SU-DHL-6 (cell line): ENCODE data around the gene KIF16B.

Experiments used
- H2AFZ ChIP-seq: fragments of 200-600 bp; sonication (generic); 2 replicates; pipeline ENCODE4 v1.6.1; 2014; ENCODE audit warnings: low read depth, mild to moderate bottlenecking, moderate library complexity, mixed read lengths, antibody characterized with exemption, low read length; ENCODE audit not compliant: severe bottlenecking
- H3F3A ChIP-seq: fragments of 200-600 bp; shearing (Covaris generic); 2 replicates; pipeline ENCODE4 v1.6.0; 2016; ENCODE audit warnings: antibody characterized with exemption, mild to moderate bottlenecking; ENCODE audit not compliant: insufficient read depth
- H3K27ac ChIP-seq: fragments of 200-600 bp; sonication (generic); 2 replicates; pipeline ENCODE4 v1.5.1; 2016; ENCODE audit warnings: low read depth, mild to moderate bottlenecking, low read length, moderate library complexity, mixed read lengths
- H3K27me3 ChIP-seq: fragments of 200-600 bp; sonication (generic), shearing (Covaris generic); 2 replicates; pipeline ENCODE4 v1.6.0; 2014; ENCODE audit warnings: mild to moderate bottlenecking, low read length
- H3K36me3 ChIP-seq: fragments of 200-600 bp; sonication (generic); 2 replicates; pipeline ENCODE4 v1.6.1; 2014; ENCODE audit warnings: mild to moderate bottlenecking, low read length, mixed read lengths
- H3K4me2 ChIP-seq: fragments of 300-600, 200-600 bp; shearing (Covaris generic), sonication (generic); 2 replicates; pipeline ENCODE4 v1.6.0; 2014; ENCODE audit warnings: low read length, low read depth, mild to moderate bottlenecking; ENCODE audit not compliant: poor library complexity, severe bottlenecking
- H3K4me3 ChIP-seq: fragments of 200-600 bp; sonication (generic); 2 replicates; pipeline ENCODE4 v1.5.1; 2014; ENCODE audit warnings: antibody characterized with exemption, low read length, mild to moderate bottlenecking, mixed read lengths; ENCODE audit not compliant: insufficient read depth, poor library complexity, severe bottlenecking
- H3K79me2 ChIP-seq: fragments of 200-600 bp; sonication (generic); 2 replicates; pipeline ENCODE4 v1.6.1; 2014; ENCODE audit warnings: mild to moderate bottlenecking, low read length, moderate library complexity; ENCODE audit not compliant: insufficient read depth
- H3K9ac ChIP-seq: fragments of 200-600 bp; sonication (generic); 2 replicates; pipeline ENCODE4 v1.7.0; 2014; ENCODE audit warnings: mild to moderate bottlenecking, low read length
- H3K9me2 ChIP-seq: fragments of 200-600 bp; sonication (generic); replicated peaks from 2 replicates; pipeline ENCODE4 v1.6.1; 2014; ENCODE audit warnings: low read length; ENCODE audit not compliant: insufficient read depth
- H3K9me3 ChIP-seq: fragments of 200-600 bp; sonication (generic); 2 replicates; pipeline ENCODE4 v1.6.1; 2014; ENCODE audit warnings: low read length, mixed read lengths; ENCODE audit not compliant: insufficient read depth
- H4K20me1 ChIP-seq: fragments of 200-600 bp; sonication (generic); 2 replicates; pipeline ENCODE4 v1.6.1; 2014; ENCODE audit warnings: low read depth, mild to moderate bottlenecking, antibody characterized with exemption, low read length, moderate library complexity, mixed read lengths
- EZH2phosphoT487 ChIP-seq: fragments of 200-600 bp; sonication (generic), shearing (Covaris generic); conservative IDR thresholded peaks from 2 replicates; pipeline ENCODE4 v1.6.1; 2018; ENCODE audit warnings: mild to moderate bottlenecking, antibody characterized with exemption, low read length, moderate library complexity, mixed read lengths
- TF ChIP-seq, protein P1 (sequence below): fragments of 200-600 bp; sonication (generic); IDR thresholded peaks from one replicate; pipeline ENCODE4 v1.5.1; 2017; ENCODE audit warnings: antibody characterized with exemption, mild to moderate bottlenecking, low read length, moderate library complexity; ENCODE audit not compliant: insufficient read depth, poor library complexity, severe bottlenecking

The KIF16B gene

GRCh38 chr20:16404171-16404570, 169.1 kb downstream of the KIF16B start:
- Histone ChIP-seq H3K36me3 (peaks cover 6% of the 10 kb centered on the region; the same call in 1 of the 2 replicates), H3F3A (no peaks in the 10 kb centered on the region), H4K20me1 (no peaks in the 10 kb centered on the region), H3K9ac (no peak overlapping the region), H3K4me3 (no peak overlapping the region), H3K9me2 (no peaks in the 10 kb centered on the region), H3K9me3 (no peaks in the 10 kb centered on the region), H2AFZ (no peak overlapping the region), H3K27me3 (no peaks in the 10 kb centered on the region), H3K79me2 (no peaks in the 10 kb centered on the region), H3K27ac (no peak overlapping the region), H3K4me2 (no peak overlapping the region)
- TF ChIP-seq, protein P1, sequence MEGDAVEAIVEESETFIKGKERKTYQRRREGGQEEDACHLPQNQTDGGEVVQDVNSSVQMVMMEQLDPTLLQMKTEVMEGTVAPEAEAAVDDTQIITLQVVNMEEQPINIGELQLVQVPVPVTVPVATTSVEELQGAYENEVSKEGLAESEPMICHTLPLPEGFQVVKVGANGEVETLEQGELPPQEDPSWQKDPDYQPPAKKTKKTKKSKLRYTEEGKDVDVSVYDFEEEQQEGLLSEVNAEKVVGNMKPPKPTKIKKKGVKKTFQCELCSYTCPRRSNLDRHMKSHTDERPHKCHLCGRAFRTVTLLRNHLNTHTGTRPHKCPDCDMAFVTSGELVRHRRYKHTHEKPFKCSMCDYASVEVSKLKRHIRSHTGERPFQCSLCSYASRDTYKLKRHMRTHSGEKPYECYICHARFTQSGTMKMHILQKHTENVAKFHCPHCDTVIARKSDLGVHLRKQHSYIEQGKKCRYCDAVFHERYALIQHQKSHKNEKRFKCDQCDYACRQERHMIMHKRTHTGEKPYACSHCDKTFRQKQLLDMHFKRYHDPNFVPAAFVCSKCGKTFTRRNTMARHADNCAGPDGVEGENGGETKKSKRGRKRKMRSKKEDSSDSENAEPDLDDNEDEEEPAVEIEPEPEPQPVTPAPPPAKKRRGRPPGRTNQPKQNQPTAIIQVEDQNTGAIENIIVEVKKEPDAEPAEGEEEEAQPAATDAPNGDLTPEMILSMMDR: no peak
- TF ChIP-seq EZH2phosphoT487: no peak

- Histone ChIP-seq H3K4me2 (no peak overlapping the region), H3K9me2 (no peaks in the 10 kb centered on the region), H3K27ac (no peak overlapping the region), H4K20me1 (no peaks in the 10 kb centered on the region), H2AFZ (no peak overlapping the region), H3K4me3 (no peak overlapping the region), H3K9me3 (no peaks in the 10 kb centered on the region), H3K79me2 (no peaks in the 10 kb centered on the region), H3K27me3 (no peaks in the 10 kb centered on the region), H3K36me3 (peaks cover 6% of the 10 kb centered on the region; the same call in 1 of the 2 replicates), H3K9ac (no peak overlapping the region), H3F3A (no peaks in the 10 kb centered on the region)
- TF ChIP-seq, protein P1: no peak
- TF ChIP-seq EZH2phosphoT487: no peak
These were observed 173.0 kb downstream of the KIF16B start for GRCh38 chr20:16400234-16400633.

GRCh38 chr20:16399801-16400200, 173.4 kb downstream of the KIF16B start:
- Histone ChIP-seq H3F3A (no peaks in the 10 kb centered on the region), H3K9ac (no peak overlapping the region), H3K36me3 (peaks cover 6% of the 10 kb centered on the region; the same call in 1 of the 2 replicates), H3K4me2 (no peak overlapping the region), H3K27ac (no peak overlapping the region), H3K4me3 (no peak overlapping the region), H3K9me3 (no peaks in the 10 kb centered on the region), H3K9me2 (no peaks in the 10 kb centered on the region), H3K79me2 (no peaks in the 10 kb centered on the region), H3K27me3 (no peaks in the 10 kb centered on the region), H4K20me1 (no peaks in the 10 kb centered on the region), H2AFZ (no peak overlapping the region)
- TF ChIP-seq EZH2phosphoT487: no peak
- TF ChIP-seq, protein P1: no peak
